C4-2B (cell line): ENCODE measurements around the gene USP44.

ENCODE experiments used
- ZFX ChIP-seq: fragments of 450-650 bp; IDR thresholded peaks from 2 replicates; pipeline ENCODE4 v1.6.1; 2017
- TF ChIP-seq, protein P1 (sequence below): fragments of 450-650 bp; conservative IDR thresholded peaks from 2 replicates; pipeline ENCODE4 v1.5.1; 2017; ENCODE audit warnings: mild to moderate bottlenecking

DNA sequence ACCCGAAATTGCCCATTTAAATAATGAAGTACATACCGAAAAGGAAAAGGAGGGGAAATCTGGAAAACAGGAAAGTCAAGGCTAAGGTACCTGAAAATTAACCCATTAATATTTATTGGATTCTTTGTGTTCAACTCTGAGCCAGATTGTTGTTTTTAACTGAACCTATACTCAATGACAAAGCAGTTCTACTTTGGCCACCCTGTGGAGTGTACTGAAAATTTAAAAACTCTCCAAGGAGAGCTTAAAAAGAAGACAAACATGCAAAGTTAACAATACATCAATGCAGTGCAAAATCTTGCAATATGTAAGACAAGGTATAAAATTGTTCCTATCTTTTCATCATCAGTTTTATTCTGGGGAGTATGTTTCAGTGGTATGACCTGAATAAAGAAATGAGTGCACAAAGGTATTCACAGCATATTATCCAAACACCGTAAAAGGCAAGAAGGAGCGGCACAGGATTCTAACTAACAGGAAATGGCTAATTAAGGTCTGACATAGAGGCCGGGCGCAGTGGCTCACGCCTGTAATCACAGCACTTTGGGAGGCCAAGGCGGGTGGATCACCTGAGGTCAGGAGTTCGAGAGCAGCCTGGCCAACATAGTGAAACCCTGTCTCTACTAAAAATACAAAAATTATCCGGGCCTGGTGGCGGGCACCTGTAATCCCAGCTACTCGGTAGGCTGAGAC is 1.7 kb downstream of the USP44 start:
- TF ChIP-seq, protein P1, sequence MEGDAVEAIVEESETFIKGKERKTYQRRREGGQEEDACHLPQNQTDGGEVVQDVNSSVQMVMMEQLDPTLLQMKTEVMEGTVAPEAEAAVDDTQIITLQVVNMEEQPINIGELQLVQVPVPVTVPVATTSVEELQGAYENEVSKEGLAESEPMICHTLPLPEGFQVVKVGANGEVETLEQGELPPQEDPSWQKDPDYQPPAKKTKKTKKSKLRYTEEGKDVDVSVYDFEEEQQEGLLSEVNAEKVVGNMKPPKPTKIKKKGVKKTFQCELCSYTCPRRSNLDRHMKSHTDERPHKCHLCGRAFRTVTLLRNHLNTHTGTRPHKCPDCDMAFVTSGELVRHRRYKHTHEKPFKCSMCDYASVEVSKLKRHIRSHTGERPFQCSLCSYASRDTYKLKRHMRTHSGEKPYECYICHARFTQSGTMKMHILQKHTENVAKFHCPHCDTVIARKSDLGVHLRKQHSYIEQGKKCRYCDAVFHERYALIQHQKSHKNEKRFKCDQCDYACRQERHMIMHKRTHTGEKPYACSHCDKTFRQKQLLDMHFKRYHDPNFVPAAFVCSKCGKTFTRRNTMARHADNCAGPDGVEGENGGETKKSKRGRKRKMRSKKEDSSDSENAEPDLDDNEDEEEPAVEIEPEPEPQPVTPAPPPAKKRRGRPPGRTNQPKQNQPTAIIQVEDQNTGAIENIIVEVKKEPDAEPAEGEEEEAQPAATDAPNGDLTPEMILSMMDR, result no peak
- TF ChIP-seq ZFX, result no peak
